ENCODE measurements around the gene LRRC8A. TPM values are rescaled to one million over a fixed set of nuclear protein-coding genes. Genes with fewer than 3 reads are reported as not detected.

LRRC8A gene
- total and polyA plus RNA-seq, 2 of the 13 experiments (the other 11 are each of a cell fraction or from before 2014, with no cell fraction given): 16.1 to 40.6 TPM

DNA sequence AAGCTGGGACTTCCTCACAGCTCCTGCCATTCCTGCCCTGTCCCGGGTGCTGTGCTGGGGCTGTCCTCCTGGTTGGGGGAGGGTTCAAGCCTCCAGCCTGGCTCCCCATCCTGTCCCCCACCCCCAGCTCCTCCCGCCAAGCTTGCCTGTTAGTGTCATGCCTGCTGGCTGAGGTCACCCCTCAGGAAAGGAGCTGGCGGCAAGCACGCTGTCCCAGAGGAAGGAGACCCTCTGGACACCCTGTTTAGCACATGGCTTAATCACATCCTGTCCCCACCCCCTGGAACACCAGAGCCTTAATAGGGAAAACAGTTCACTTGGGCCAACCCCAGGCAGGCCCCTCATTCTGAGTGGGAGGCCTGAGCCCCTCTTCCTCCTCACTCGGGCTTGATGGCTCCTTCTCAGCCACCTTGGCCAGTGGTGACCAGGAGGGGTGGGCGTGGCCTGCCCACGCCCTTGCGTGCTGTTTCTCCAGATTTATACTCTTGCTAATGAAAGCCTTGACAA lies 29.6 kb downstream of the LRRC8A start (continued):
- TF ChIP-seq, protein P1, sequence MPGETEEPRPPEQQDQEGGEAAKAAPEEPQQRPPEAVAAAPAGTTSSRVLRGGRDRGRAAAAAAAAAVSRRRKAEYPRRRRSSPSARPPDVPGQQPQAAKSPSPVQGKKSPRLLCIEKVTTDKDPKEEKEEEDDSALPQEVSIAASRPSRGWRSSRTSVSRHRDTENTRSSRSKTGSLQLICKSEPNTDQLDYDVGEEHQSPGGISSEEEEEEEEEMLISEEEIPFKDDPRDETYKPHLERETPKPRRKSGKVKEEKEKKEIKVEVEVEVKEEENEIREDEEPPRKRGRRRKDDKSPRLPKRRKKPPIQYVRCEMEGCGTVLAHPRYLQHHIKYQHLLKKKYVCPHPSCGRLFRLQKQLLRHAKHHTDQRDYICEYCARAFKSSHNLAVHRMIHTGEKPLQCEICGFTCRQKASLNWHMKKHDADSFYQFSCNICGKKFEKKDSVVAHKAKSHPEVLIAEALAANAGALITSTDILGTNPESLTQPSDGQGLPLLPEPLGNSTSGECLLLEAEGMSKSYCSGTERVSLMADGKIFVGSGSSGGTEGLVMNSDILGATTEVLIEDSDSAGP (CRISPR knock-in tag; IDR thresholded peaks at IDR 0.05; ENCODE audit: borderline replicate concordance): no peak
- TF ChIP-seq ZNF451 (CRISPR knock-in tag; IDR thresholded peaks at IDR 0.05) (no peak), IKZF4 (CRISPR knock-in tag; IDR thresholded peaks at IDR 0.05; ENCODE audit: borderline replicate concordance, low read depth, not compliant biosample characterization) (no peak), ZNF256 (CRISPR knock-in tag; conservative IDR thresholded peaks at IDR 0.05) (no peak), ZBTB7A (CRISPR knock-in tag; IDR thresholded peaks at IDR 0.05) (peak; percentile 53; the same call in 1 of the 2 replicates), CCDC6 (CRISPR knock-in tag; IDR thresholded peaks at IDR 0.05) (no peak), ZNF224 (CRISPR knock-in tag; IDR thresholded peaks at IDR 0.05) (no peak), ZBTB8A (CRISPR knock-in tag; IDR thresholded peaks at IDR 0.05; ENCODE audit: borderline replicate concordance, low read depth) (no peak), MXD4 (CRISPR knock-in tag; IDR thresholded peaks at IDR 0.05) (0 out of 2 replicates have a peak, but pooled peaks have one; percentile 13), ZKSCAN1 (IDR thresholded peaks at IDR 0.05; ENCODE audit: low read length) (no peak), THAP11 (CRISPR knock-in tag; IDR thresholded peaks at IDR 0.05) (0 out of 2 replicates have a peak, but pooled peaks have one; percentile 17), ZNF124 (CRISPR knock-in tag; IDR thresholded peaks at IDR 0.05) (no peak), ZFP82 (CRISPR knock-in tag; IDR thresholded peaks at IDR 0.05; ENCODE audit: borderline replicate concordance) (no peak), PHF20 (CRISPR knock-in tag; IDR thresholded peaks at IDR 0.05) (no peak), ELF3 (CRISPR knock-in tag; IDR thresholded peaks at IDR 0.05) (peak; percentile 45; the same call in 1 of the 2 replicates), ZNF841 (CRISPR knock-in tag; IDR thresholded peaks at IDR 0.05; ENCODE audit: borderline replicate concordance) (no peak), KLF15 (CRISPR knock-in tag; IDR thresholded peaks at IDR 0.05; ENCODE audit: borderline replicate concordance) (no peak), YEATS2 (CRISPR knock-in tag; IDR thresholded peaks at IDR 0.05; ENCODE audit: borderline replicate concordance) (peak; percentile 37; the same call in 1 of the 2 replicates), ZNF839 (CRISPR knock-in tag; IDR thresholded peaks at IDR 0.05; ENCODE audit: borderline replicate concordance) (no peak), AGO1 (IDR thresholded peaks at IDR 0.05; ENCODE audit: low read depth, low read length, poor library complexity, severe bottlenecking) (peak; percentile 33)
- TF ChIP-seq, protein P2, sequence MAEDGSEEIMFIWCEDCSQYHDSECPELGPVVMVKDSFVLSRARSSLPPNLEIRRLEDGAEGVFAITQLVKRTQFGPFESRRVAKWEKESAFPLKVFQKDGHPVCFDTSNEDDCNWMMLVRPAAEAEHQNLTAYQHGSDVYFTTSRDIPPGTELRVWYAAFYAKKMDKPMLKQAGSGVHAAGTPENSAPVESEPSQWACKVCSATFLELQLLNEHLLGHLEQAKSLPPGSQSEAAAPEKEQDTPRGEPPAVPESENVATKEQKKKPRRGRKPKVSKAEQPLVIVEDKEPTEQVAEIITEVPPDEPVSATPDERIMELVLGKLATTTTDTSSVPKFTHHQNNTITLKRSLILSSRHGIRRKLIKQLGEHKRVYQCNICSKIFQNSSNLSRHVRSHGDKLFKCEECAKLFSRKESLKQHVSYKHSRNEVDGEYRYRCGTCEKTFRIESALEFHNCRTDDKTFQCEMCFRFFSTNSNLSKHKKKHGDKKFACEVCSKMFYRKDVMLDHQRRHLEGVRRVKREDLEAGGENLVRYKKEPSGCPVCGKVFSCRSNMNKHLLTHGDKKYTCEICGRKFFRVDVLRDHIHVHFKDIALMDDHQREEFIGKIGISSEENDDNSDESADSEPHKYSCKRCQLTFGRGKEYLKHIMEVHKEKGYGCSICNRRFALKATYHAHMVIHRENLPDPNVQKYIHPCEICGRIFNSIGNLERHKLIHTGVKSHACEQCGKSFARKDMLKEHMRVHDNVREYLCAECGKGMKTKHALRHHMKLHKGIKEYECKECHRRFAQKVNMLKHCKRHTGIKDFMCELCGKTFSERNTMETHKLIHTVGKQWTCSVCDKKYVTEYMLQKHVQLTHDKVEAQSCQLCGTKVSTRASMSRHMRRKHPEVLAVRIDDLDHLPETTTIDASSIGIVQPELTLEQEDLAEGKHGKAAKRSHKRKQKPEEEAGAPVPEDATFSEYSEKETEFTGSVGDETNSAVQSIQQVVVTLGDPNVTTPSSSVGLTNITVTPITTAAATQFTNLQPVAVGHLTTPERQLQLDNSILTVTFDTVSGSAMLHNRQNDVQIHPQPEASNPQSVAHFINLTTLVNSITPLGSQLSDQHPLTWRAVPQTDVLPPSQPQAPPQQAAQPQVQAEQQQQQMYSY (CRISPR knock-in tag; IDR thresholded peaks at IDR 0.05): no peak
- TF ChIP-seq, protein P3, sequence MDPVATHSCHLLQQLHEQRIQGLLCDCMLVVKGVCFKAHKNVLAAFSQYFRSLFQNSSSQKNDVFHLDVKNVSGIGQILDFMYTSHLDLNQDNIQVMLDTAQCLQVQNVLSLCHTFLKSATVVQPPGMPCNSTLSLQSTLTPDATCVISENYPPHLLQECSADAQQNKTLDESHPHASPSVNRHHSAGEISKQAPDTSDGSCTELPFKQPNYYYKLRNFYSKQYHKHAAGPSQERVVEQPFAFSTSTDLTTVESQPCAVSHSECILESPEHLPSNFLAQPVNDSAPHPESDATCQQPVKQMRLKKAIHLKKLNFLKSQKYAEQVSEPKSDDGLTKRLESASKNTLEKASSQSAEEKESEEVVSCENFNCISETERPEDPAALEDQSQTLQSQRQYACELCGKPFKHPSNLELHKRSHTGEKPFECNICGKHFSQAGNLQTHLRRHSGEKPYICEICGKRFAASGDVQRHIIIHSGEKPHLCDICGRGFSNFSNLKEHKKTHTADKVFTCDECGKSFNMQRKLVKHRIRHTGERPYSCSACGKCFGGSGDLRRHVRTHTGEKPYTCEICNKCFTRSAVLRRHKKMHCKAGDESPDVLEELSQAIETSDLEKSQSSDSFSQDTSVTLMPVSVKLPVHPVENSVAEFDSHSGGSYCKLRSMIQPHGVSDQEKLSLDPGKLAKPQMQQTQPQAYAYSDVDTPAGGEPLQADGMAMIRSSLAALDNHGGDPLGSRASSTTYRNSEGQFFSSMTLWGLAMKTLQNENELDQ (CRISPR knock-in tag; IDR thresholded peaks at IDR 0.05; ENCODE audit: borderline replicate concordance): no peak
